ENCODE data around the gene FEM1B.
A peak's percentile ranks its signal among the peaks of the same experiment; 100 is the strongest.

Gene FEM1B

DNA sequence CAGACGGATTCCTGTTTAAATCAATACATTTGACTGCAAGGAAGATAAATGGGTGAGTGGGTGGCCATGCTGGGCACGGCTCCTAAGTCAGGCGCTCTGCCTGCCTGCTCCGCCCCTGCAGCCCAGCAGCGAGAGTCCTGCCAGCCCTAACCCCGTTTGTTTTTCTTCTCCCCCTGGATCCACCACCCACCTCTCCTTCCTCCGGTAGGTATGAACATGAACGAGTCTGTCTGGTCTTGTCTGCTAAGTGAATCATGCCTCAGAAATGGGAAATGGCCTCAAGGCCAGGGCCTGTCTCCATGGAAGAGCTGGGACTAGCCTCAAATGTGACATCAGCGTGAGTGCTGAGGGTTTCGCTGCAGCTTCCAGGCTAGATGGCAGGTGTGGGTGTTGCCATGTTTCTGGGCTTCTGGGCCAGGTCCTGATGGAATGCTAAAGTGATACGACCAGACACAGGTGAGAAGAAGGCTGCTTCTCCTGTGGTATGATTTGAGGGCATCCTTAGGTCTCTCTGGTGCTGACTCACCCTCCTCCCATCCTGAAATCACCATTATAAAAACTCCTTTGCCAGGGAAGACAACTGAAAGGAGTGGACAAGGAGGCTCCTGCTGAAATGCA lies 5.6 kb upstream of the FEM1B start (continued):
- TF ChIP-seq ZIC2 (tag by site-specific recombination; IDR thresholded peaks at IDR 0.05) = peak; percentile 86
- TF ChIP-seq ZNF211 (tag by site-specific recombination; IDR thresholded peaks at IDR 0.05; ENCODE audit: low read depth) = no peak
- no peak for TF ChIP-seq ZNF155 (tag by site-specific recombination; IDR thresholded peaks at IDR 0.05)
- TF ChIP-seq ZBTB26 (tag by site-specific recombination; optimal IDR thresholded peaks at IDR 0.05) = peak; percentile 20
- no peak for TF ChIP-seq HOXA7 (CRISPR knock-in tag; IDR thresholded peaks at IDR 0.05; ENCODE audit: borderline replicate concordance)
- no peak for TF ChIP-seq ZNF514 (tag by site-specific recombination; IDR thresholded peaks at IDR 0.05)
- TF ChIP-seq GFI1B (tag by site-specific recombination; IDR thresholded peaks at IDR 0.05) = no peak
- no peak for TF ChIP-seq ZNF26 (tag by site-specific recombination; IDR thresholded peaks at IDR 0.05)
- peak; percentile 75 for TF ChIP-seq SP7 (tag by site-specific recombination; IDR thresholded peaks at IDR 0.05)
- no peak for TF ChIP-seq REST (tag by site-specific recombination; IDR thresholded peaks at IDR 0.05)
- TF ChIP-seq, protein P1, sequence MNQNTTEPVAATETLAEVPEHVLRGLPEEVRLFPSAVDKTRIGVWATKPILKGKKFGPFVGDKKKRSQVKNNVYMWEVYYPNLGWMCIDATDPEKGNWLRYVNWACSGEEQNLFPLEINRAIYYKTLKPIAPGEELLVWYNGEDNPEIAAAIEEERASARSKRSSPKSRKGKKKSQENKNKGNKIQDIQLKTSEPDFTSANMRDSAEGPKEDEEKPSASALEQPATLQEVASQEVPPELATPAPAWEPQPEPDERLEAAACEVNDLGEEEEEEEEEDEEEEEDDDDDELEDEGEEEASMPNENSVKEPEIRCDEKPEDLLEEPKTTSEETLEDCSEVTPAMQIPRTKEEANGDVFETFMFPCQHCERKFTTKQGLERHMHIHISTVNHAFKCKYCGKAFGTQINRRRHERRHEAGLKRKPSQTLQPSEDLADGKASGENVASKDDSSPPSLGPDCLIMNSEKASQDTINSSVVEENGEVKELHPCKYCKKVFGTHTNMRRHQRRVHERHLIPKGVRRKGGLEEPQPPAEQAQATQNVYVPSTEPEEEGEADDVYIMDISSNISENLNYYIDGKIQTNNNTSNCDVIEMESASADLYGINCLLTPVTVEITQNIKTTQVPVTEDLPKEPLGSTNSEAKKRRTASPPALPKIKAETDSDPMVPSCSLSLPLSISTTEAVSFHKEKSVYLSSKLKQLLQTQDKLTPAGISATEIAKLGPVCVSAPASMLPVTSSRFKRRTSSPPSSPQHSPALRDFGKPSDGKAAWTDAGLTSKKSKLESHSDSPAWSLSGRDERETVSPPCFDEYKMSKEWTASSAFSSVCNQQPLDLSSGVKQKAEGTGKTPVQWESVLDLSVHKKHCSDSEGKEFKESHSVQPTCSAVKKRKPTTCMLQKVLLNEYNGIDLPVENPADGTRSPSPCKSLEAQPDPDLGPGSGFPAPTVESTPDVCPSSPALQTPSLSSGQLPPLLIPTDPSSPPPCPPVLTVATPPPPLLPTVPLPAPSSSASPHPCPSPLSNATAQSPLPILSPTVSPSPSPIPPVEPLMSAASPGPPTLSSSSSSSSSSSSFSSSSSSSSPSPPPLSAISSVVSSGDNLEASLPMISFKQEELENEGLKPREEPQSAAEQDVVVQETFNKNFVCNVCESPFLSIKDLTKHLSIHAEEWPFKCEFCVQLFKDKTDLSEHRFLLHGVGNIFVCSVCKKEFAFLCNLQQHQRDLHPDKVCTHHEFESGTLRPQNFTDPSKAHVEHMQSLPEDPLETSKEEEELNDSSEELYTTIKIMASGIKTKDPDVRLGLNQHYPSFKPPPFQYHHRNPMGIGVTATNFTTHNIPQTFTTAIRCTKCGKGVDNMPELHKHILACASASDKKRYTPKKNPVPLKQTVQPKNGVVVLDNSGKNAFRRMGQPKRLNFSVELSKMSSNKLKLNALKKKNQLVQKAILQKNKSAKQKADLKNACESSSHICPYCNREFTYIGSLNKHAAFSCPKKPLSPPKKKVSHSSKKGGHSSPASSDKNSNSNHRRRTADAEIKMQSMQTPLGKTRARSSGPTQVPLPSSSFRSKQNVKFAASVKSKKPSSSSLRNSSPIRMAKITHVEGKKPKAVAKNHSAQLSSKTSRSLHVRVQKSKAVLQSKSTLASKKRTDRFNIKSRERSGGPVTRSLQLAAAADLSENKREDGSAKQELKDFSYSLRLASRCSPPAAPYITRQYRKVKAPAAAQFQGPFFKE (tag by site-specific recombination; IDR thresholded peaks at IDR 0.05; ENCODE audit: borderline replicate concordance) = no peak
- no peak for TF ChIP-seq ZNF292 (tag by site-specific recombination; IDR thresholded peaks at IDR 0.05; ENCODE audit: borderline replicate concordance, low read depth)
- TF ChIP-seq ZSCAN16 (tag by site-specific recombination; IDR thresholded peaks at IDR 0.05) = no peak
- TF ChIP-seq GLI4 (tag by site-specific recombination; IDR thresholded peaks at IDR 0.05) = no peak
- TF ChIP-seq ZNF768 (tag by site-specific recombination; IDR thresholded peaks at IDR 0.05) = no peak
- TF ChIP-seq ZNF184 (tag by site-specific recombination; IDR thresholded peaks at IDR 0.05) = no peak
- peak; percentile 78 for TF ChIP-seq ZNF629 (tag by site-specific recombination; IDR thresholded peaks at IDR 0.05)
- TF ChIP-seq ZNF449 (tag by site-specific recombination; IDR thresholded peaks at IDR 0.05) = no peak
